ENCODE results near the gene BLID.

- no peak for TF ChIP-seq SIN3A (IDR thresholded peaks at IDR 0.05; ENCODE audit: borderline replicate concordance, insufficient read depth, low read depth, low read length)
- TF ChIP-seq CTCF (IDR thresholded peaks at IDR 0.05): no peak
- no peak for TF ChIP-seq POLR2AphosphoS5 (IDR thresholded peaks at IDR 0.05; ENCODE audit: low read depth, low read length)
- no peak for TF ChIP-seq REST (IDR thresholded peaks at IDR 0.05; ENCODE audit: insufficient read depth in 1 of 2, low read depth in 2 of 2, low read length in 1 of 2)
These were observed 44.3 kb downstream of the BLID start for GRCh38 chr11:122071709-122072202.

All from Panc1 (cell line).